Smooth muscle cell (in vitro differentiated cells): Measurements from ENCODE around the gene RNU5B-1. TPM values are rescaled to one million over a fixed set of nuclear protein-coding genes. Genes with fewer than 3 reads are reported as not detected.

ENCODE experiments used
- DNase-seq: peaks from one replicate; lab custom pipeline; 2025; ENCODE audit not compliant: unreplicated experiment; lab: John Stamatoyannopoulos, UW
- H2AFZ ChIP-seq: fragments of 200-600 bp; sonication (generic); 2 replicates; pipeline ENCODE4 v1.6.0; 2016; ENCODE audit warnings: antibody characterized with exemption, low read depth, mild to moderate bottlenecking
- H3F3A ChIP-seq: fragments of 200-600 bp; sonication (generic); 2 replicates; pipeline ENCODE4 v1.6.0; 2017; ENCODE audit warnings: antibody characterized with exemption, low read depth
- H3K27ac ChIP-seq: fragments of 200-600 bp; sonication (generic); 2 replicates; pipeline ENCODE4 v1.5.1; 2016; ENCODE audit warnings: low read depth, mild to moderate bottlenecking
- H3K27me3 ChIP-seq: fragments of 200-600 bp; sonication (generic); 2 replicates; pipeline ENCODE4 v1.6.1; 2016; ENCODE audit warnings: low read depth, mild to moderate bottlenecking
- H3K36me3 ChIP-seq: fragments of 200-600 bp; sonication (generic); 2 replicates; pipeline ENCODE4 v1.5.1; 2016; ENCODE audit warnings: low read depth
- H3K4me1 ChIP-seq: fragments of 200-600 bp; sonication (generic); 2 replicates; pipeline ENCODE4 v1.5.1; 2016; ENCODE audit warnings: low read depth
- H3K4me2 ChIP-seq: fragments of 200-600 bp; sonication (generic); 2 replicates; pipeline ENCODE4 v1.6.0; 2016; ENCODE audit warnings: mild to moderate bottlenecking
- H3K4me3 ChIP-seq: fragments of 200-600 bp; sonication (generic); 2 replicates; pipeline ENCODE4 v1.5.1; 2016; ENCODE audit warnings: mild to moderate bottlenecking
- H3K79me2 ChIP-seq: fragments of 200-600 bp; sonication (generic); 2 replicates; pipeline ENCODE4 v1.6.0; 2016; ENCODE audit warnings: low read depth, mild to moderate bottlenecking
- H3K9ac ChIP-seq: fragments of 200-600 bp; sonication (generic); 2 replicates; pipeline ENCODE4 v1.6.0; 2016; ENCODE audit warnings: low read depth
- H3K9me3 ChIP-seq: fragments of 200-600 bp; sonication (generic); replicated peaks from 2 replicates; pipeline ENCODE4 v1.5.1; 2016; ENCODE audit warnings: low read depth
- H4K20me1 ChIP-seq: fragments of 200-600 bp; sonication (generic); 2 replicates; pipeline ENCODE4 v1.6.0; 2016; ENCODE audit warnings: low read depth
- WGBS: methylation state at CpG from one replicate; pipeline ENCODE4 v1.1.7; 2016; ENCODE audit warnings: low lambda C conversion rate; 5-methylcytosine and 5-hydroxymethylcytosine counted together
- polyA plus RNA-seq: library from polyadenylated mRNA; unstranded; fragments of >200 nt; fragmentation: Nextera tagmentation; extraction: Ambion mirVana; gene quantifications from 2 replicates; pipeline ENCODE4 v1.2.1, GENCODE V29; 2016
- total RNA-seq: library from RNA; depleted of rRNA; stranded (reverse); fragments of >200 nt; gene quantifications from 2 replicates; pipeline ENCODE4 v1.2.3, GENCODE V29; 2014
- TF ChIP-seq, protein P1 (sequence below): fragments of 200-600 bp; sonication (generic); IDR thresholded peaks from 2 replicates; pipeline ENCODE4 v1.5.1; 2017; ENCODE audit warnings: borderline replicate concordance, mild to moderate bottlenecking, antibody characterized with exemption; ENCODE audit not compliant: insufficient read depth, poor library complexity, severe bottlenecking

Gene RNU5B-1
- total and polyA plus RNA-seq, 2 experiments from 2014 or later = not detected

DNA sequence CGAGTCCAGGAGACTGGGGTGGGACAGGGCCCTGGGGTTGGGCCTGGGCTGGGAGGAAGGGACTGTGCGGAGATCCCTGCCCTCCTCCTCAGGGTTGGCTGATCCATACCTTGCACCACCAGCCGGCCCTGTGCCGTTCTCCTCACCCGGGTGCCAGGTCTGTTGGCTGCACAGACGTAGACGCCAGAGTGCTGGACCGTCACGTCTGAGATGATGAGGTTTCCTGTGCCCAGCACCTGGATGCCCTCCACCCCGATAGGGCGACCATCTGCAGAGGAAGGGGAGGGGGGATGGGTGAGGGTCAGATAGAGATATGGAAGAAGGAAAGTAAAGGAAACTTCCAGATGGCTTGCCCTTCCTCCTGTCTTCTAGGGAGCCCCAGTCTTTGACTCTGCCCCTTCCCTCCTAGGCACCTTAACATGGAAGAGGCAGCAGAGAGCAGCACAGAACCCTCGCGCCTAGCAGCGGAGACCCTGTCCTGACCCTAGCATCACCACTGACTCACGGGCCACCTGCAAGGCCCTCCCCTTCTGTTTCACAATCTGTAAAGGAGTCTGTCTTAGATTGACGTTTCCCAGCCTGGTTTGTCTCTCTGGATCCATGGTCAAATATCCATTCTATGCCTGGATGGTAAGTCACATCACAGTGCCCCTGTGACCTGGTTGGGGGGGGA lies 28.8 kb downstream of the RNU5B-1 start:
- no peak overlapping the region for H3K4me2 ChIP-seq
- H3K9me3 ChIP-seq = no peaks in the 10 kb centered on the region
- peaks cover 27% of the 10 kb centered on the region for H3K4me1 ChIP-seq
- no peak overlapping the region for H3K4me3 ChIP-seq
- no peaks in the 10 kb centered on the region for H4K20me1 ChIP-seq
- H3F3A ChIP-seq = no peaks in the 10 kb centered on the region
- DNase-seq = no peak
- no peaks in the 10 kb centered on the region for H3K36me3 ChIP-seq
- H3K79me2 ChIP-seq = no peaks in the 10 kb centered on the region
- H3K27ac ChIP-seq = no peak overlapping the region
- WGBS = 94% methylated on average over 15 of the region's 16 CpGs
- no peak overlapping the region for H2AFZ ChIP-seq
- TF ChIP-seq, protein P1, sequence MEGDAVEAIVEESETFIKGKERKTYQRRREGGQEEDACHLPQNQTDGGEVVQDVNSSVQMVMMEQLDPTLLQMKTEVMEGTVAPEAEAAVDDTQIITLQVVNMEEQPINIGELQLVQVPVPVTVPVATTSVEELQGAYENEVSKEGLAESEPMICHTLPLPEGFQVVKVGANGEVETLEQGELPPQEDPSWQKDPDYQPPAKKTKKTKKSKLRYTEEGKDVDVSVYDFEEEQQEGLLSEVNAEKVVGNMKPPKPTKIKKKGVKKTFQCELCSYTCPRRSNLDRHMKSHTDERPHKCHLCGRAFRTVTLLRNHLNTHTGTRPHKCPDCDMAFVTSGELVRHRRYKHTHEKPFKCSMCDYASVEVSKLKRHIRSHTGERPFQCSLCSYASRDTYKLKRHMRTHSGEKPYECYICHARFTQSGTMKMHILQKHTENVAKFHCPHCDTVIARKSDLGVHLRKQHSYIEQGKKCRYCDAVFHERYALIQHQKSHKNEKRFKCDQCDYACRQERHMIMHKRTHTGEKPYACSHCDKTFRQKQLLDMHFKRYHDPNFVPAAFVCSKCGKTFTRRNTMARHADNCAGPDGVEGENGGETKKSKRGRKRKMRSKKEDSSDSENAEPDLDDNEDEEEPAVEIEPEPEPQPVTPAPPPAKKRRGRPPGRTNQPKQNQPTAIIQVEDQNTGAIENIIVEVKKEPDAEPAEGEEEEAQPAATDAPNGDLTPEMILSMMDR = no peak
- no peak overlapping the region for H3K9ac ChIP-seq
- H3K27me3 ChIP-seq = no peaks in the 10 kb centered on the region

DNA sequence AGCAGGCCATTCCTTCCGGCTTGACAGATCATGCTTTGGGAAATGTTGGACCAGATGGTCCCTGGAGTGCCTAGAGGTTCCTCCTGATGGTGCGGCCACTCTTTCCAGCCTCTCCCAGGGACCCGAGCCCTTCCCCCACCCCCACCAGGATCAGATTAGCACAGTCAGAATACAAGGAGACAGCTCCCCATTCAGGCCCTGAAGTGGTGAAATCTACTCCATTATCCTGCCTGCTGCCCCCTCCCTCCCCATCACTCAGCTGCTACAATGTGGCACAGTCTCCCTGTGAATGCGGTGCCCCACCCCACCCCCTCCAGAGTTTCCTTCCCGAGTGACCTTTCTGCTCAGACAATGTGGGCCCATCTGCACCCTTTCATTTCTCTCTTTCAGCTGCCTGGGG lies 29.4 kb downstream of the RNU5B-1 start:
- peaks cover 27% of the 10 kb centered on the region for H3K4me1 ChIP-seq
- H4K20me1 ChIP-seq = no peaks in the 10 kb centered on the region
- DNase-seq = no peak
- no peaks in the 10 kb centered on the region for H3K36me3 ChIP-seq
- no peaks in the 10 kb centered on the region for H3K27me3 ChIP-seq
- H3K9me3 ChIP-seq = no peaks in the 10 kb centered on the region
- TF ChIP-seq, protein P1 = no peak
- H3F3A ChIP-seq = no peaks in the 10 kb centered on the region
- no peak overlapping the region for H3K9ac ChIP-seq
- H2AFZ ChIP-seq = no peak overlapping the region
- H3K4me2 ChIP-seq = no peak overlapping the region
- no peak overlapping the region for H3K27ac ChIP-seq
- H3K4me3 ChIP-seq = no peak overlapping the region
- no peaks in the 10 kb centered on the region for H3K79me2 ChIP-seq
- 76% methylated on average over 5 of the region's 5 CpGs for WGBS

DNA sequence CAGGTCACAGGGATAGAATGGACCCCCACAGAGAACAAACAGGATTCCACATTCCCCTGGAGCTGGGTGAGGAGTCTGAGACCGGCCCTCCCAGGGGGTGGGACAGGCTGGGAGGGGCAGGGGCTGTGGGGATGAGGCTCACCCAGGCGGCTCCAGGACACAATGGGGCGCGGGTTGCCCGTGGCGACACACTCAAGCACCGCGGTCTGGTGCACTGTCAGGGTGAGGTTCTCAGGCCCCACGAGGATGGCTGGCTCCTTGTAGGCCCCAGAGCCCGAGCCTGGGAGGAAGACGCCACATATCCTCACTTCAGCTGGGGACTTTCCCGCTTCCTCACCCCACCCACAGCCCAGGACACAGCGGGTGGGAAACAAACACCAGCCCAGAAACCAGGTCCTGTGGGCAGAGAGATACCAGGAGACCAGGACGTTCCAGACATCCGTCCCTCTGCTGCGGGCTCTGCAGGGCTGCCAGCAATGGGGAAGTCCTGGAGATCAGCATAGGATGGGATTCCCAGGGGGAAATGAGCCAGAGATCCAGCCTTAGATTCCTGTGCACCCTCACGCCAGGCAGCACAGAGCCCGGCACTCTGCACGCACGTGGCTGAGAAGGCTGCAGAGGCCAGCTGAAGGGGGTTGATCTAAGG lies 30.2 kb downstream of the RNU5B-1 start:
- Histone ChIP-seq H3K4me1 (peaks cover 27% of the 10 kb centered on the region), H4K20me1 (no peaks in the 10 kb centered on the region), H3K4me2 (peak overlapping the region; percentile 39), H3K9ac (peak overlapping the region; percentile 11), H3K36me3 (no peaks in the 10 kb centered on the region), H3K9me3 (no peaks in the 10 kb centered on the region), H3K27ac (no peak overlapping the region), H3K4me3 (no peak overlapping the region), H3K79me2 (no peaks in the 10 kb centered on the region), H3F3A (no peaks in the 10 kb centered on the region), H3K27me3 (no peaks in the 10 kb centered on the region), H2AFZ (no peak overlapping the region)
- no peak for DNase-seq
- TF ChIP-seq, protein P1 = no peak
- 45% methylated on average over 20 of the region's 20 CpGs for WGBS
